Measurements from ENCODE around the gene ANXA10. TPM values are rescaled to one million over a fixed set of nuclear protein-coding genes. Genes with fewer than 3 reads are reported as not detected.

Gene ANXA10
- total and polyA plus RNA-seq, 12 donors, result not detected

- Histone ChIP-seq H3K4me3 (no peak overlapping the region), H3K4me1 (no peaks in the 10 kb centered on the region), H3K36me3 (no peaks in the 10 kb centered on the region), H3K9me3 (no peaks in the 10 kb centered on the region), H3K27ac (no peak overlapping the region), H3K27me3 (peaks cover 0 to 3% (median 0%) of the 10 kb centered on the region in 7 donors)
- WGBS, 2 donors, result 70 to 79% methylated on average over 3 of the region's 3 CpGs
- DNase-seq, result no peak
- no peak for ATAC-seq
- intact Hi-C loops (cut with DNase I), result no loop called here
- no peak for TF ChIP-seq CTCF (IDR thresholded peaks at IDR 0.05)
Observed at GRCh38 chr4:168138143-168138542, 45.8 kb downstream of the ANXA10 start.

GRCh38 chr4:168139336-168139735 lies 47.0 kb downstream of the ANXA10 start:
- Histone ChIP-seq H3K4me1 (no peaks in the 10 kb centered on the region), H3K9me3 (no peaks in the 10 kb centered on the region), H3K36me3 (no peaks in the 10 kb centered on the region), H3K4me3 (no peak overlapping the region), H3K27me3 (peaks cover 0 to 3% (median 0%) of the 10 kb centered on the region in 7 donors), H3K27ac (no peak overlapping the region)
- ATAC-seq (no peak), DNase-seq (no peak)
- no peak for TF ChIP-seq CTCF (IDR thresholded peaks at IDR 0.05)
- WGBS, 2 donors, result 61 to 67% methylated on average over 5 of the region's 5 CpGs
- intact Hi-C loops (cut with DNase I), result no loop called here

- H3K9me3 ChIP-seq, result no peaks in the 10 kb centered on the region
- H3K36me3 ChIP-seq, result no peaks in the 10 kb centered on the region
- H3K27ac ChIP-seq, result no peak overlapping the region
- WGBS, 2 donors, result 88 to 90% methylated on average over 7 of the region's 7 CpGs
- intact Hi-C loops (cut with DNase I), result no loop called here
- no peak for ATAC-seq
- no peaks in the 10 kb centered on the region for H3K4me1 ChIP-seq
- TF ChIP-seq CTCF (IDR thresholded peaks at IDR 0.05), result no peak
- no peak overlapping the region for H3K4me3 ChIP-seq
- no peak for DNase-seq
- H3K27me3 ChIP-seq, result peaks cover 0 to 3% (median 0%) of the 10 kb centered on the region in 7 donors
Observed at GRCh38 chr4:168141733-168142132, 49.4 kb downstream of the ANXA10 start.

- intact Hi-C loops (cut with DNase I), result no loop called here
- H3K36me3 ChIP-seq, result no peaks in the 10 kb centered on the region
- DNase-seq (no peak), ATAC-seq (no peak)
- H3K27me3 ChIP-seq, result peaks cover 0 to 3% (median 0%) of the 10 kb centered on the region in 7 donors
- no peak overlapping the region for H3K4me3 ChIP-seq
- no peaks in the 10 kb centered on the region for H3K4me1 ChIP-seq
- H3K27ac ChIP-seq, result no peak overlapping the region
- 78 to 87% methylated on average over 2 of the region's 2 CpGs for WGBS, 2 donors
- no peaks in the 10 kb centered on the region for H3K9me3 ChIP-seq
- TF ChIP-seq CTCF (IDR thresholded peaks at IDR 0.05), result no peak
Observed at GRCh38 chr4:168143601-168144000, 51.3 kb downstream of the ANXA10 start.
